ENCODE data around the gene PSMD1. TPM values are rescaled to one million over a fixed set of nuclear protein-coding genes. Genes with fewer than 3 reads are reported as not detected.

The PSMD1 gene
- total RNA-seq, 1 donor from 2014 or later, result 99.9 TPM

DNA sequence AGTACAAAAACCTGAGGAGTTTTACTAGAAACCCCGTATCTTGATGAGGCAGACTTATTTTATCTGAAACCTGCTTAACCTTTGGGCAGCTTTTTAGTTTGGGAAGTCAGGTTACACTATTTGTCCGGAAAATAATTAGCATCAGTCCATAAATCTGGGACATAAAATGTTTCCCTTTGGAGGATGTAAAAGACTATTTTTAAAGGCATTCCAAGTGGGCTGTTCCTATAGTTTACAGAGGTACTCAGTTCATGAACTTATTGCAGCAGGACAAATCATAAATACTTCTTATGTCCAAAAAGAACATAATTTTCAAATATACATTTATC is 61.9 kb downstream of the PSMD1 start:
- intact Hi-C loops (cut with micrococcal nuclease), result no loop called here
- H3K4me1 Mint-ChIP-seq, result peaks cover 5% of the 10 kb centered on the region
- TF ChIP-seq, protein P1, sequence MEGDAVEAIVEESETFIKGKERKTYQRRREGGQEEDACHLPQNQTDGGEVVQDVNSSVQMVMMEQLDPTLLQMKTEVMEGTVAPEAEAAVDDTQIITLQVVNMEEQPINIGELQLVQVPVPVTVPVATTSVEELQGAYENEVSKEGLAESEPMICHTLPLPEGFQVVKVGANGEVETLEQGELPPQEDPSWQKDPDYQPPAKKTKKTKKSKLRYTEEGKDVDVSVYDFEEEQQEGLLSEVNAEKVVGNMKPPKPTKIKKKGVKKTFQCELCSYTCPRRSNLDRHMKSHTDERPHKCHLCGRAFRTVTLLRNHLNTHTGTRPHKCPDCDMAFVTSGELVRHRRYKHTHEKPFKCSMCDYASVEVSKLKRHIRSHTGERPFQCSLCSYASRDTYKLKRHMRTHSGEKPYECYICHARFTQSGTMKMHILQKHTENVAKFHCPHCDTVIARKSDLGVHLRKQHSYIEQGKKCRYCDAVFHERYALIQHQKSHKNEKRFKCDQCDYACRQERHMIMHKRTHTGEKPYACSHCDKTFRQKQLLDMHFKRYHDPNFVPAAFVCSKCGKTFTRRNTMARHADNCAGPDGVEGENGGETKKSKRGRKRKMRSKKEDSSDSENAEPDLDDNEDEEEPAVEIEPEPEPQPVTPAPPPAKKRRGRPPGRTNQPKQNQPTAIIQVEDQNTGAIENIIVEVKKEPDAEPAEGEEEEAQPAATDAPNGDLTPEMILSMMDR (IDR thresholded peaks at IDR 0.05), result no peak
- POLR2A ChIA-PET, result no interaction called here
- peaks cover 15% of the 10 kb centered on the region for H3K36me3 Mint-ChIP-seq (ENCODE audit: low read depth)
- CTCF ChIA-PET, result no interaction called here
- no peak overlapping the region for H3K4me3 Mint-ChIP-seq
- H3K9me3 Mint-ChIP-seq, result no peaks in the 10 kb centered on the region
- no peaks in the 10 kb centered on the region for H3K27me3 Mint-ChIP-seq
- ATAC-seq (ENCODE audit: low read depth) (no peak), DNase-seq (no peak)
- H3K27ac Mint-ChIP-seq, result no peak overlapping the region

DNA sequence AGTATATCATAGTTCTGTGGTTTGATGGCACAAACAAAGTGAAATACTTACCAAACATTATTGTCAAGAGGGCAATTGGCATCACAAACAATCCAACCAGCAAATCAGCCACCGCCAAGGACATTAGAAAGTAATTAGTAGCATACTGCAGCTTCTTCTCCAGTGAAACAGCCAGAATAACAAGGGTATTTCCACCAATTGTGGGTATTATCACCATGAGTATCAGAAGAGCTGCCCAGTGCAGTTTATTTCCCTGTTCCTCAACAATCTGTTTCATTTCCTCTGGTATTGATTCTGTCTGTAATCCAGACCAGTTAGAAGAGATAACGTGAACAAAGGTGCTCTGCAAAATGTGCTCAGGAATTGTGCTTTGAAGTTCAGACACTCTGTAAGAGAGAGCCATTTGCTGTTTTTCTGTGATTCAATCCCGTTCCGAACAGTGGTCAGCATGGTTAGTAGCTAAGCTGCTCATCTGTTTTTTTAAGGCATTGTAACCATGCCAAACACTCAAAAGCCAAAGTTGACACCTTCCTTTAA is 66.8 kb downstream of the PSMD1 start:
- Mint-ChIP-seq H3K9me3 (no peaks in the 10 kb centered on the region), H3K4me1 (peaks cover 2% of the 10 kb centered on the region), H3K4me3 (no peak overlapping the region), H3K27me3 (no peaks in the 10 kb centered on the region), H3K27ac (no peak overlapping the region), H3K36me3 (ENCODE audit: low read depth) (peaks cover 8% of the 10 kb centered on the region)
- ATAC-seq (ENCODE audit: low read depth), result no peak
- no peak for DNase-seq
- POLR2A ChIA-PET, result no interaction called here
- intact Hi-C loops (cut with micrococcal nuclease), result no loop called here
- TF ChIP-seq, protein P1 (IDR thresholded peaks at IDR 0.05), result no peak
- CTCF ChIA-PET, result no interaction called here

DNA sequence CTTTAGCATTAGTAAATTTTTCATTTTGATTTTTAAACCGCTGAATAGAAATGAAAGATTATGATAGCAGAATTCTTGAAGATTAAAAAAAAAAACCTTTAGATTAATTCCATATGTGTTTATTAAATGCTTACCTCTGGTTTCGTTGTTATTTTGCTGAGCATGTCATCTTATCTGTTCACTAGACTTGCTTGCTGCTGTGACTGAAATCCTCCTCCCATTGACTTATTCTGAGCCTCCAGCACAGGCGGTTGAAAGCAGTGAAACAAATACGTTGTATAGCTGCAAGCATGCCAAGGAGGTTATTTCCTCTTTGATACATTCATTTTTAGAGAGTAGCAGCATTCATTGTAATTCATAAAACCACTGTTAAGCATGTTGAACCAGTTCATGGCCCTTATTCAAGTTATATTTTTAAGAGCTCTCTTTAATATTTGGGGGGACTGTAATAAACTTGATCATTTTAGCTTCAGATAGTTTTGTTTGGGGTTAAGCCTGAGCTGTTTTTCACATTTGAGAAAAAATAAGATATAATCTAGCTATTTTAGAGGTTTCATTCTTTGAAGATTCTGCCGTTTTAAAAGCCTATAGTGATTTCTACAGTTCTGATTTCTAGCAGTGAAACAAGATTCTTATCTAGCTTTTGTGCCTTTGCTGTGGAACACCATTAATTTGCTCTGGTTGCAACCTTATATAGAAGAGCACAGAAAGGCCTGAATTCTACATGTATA is 68.3 kb downstream of the PSMD1 start, which contains the start of gene HTR2B:
HTR2B (minus strand) TSS at position 205 of the 731 bp plus-strand sequence. CDS start 1,278 bp downstream, outside the sequence.
- POLR2A ChIA-PET, result interaction anchor here (0.5 kb wide), 1 partner anchor 542 kb away, joined by 4 read pairs; no protein-coding TSS in a partner anchor
- H3K4me1 Mint-ChIP-seq, result peaks cover 2% of the 10 kb centered on the region
- no peaks in the 10 kb centered on the region for H3K27me3 Mint-ChIP-seq
- H3K9me3 Mint-ChIP-seq, result no peaks in the 10 kb centered on the region
- intact Hi-C loops (cut with micrococcal nuclease), result no loop called here
- no peak within 1 kb of the TSS for H3K4me3 Mint-ChIP-seq
- TF ChIP-seq, protein P1 (IDR thresholded peaks at IDR 0.05), result no peak
- CTCF ChIA-PET, result no interaction called here
- DNase-seq (no peak), ATAC-seq (ENCODE audit: low read depth) (no peak)
- no peak within 1 kb of the TSS for H3K27ac Mint-ChIP-seq
- peaks cover 4% of the 10 kb centered on the region for H3K36me3 Mint-ChIP-seq (ENCODE audit: low read depth)

DNA sequence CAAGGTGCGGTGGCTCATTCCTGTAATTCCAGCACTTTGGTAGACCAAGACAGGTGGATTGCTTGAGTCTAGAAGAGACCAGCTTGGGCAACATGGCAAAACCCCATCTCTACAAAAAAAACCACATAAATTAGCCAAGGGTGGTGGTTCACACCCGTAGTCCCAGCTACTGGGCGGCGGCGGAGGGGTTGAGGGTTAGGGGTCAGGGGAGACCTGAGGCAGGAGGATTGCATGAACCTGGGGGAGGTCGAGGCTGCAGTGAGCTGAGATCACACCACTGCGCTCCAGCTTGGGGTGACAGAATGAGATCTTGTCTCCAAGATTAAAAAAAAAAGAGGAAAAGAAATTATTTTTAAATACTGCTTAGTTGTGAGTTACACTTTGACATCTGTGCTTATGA is 69.5 kb downstream of the PSMD1 start:
- TF ChIP-seq, protein P1 (IDR thresholded peaks at IDR 0.05), result no peak
- Mint-ChIP-seq H3K4me3 (no peak overlapping the region), H3K27ac (no peak overlapping the region), H3K9me3 (no peaks in the 10 kb centered on the region), H3K36me3 (ENCODE audit: low read depth) (peaks cover 2% of the 10 kb centered on the region), H3K4me1 (peaks cover 2% of the 10 kb centered on the region), H3K27me3 (no peaks in the 10 kb centered on the region)
- DNase-seq (no peak), ATAC-seq (ENCODE audit: low read depth) (no peak)
- POLR2A ChIA-PET, result no interaction called here
- CTCF ChIA-PET, result no interaction called here
- intact Hi-C loops (cut with micrococcal nuclease), result no loop called here

DNA sequence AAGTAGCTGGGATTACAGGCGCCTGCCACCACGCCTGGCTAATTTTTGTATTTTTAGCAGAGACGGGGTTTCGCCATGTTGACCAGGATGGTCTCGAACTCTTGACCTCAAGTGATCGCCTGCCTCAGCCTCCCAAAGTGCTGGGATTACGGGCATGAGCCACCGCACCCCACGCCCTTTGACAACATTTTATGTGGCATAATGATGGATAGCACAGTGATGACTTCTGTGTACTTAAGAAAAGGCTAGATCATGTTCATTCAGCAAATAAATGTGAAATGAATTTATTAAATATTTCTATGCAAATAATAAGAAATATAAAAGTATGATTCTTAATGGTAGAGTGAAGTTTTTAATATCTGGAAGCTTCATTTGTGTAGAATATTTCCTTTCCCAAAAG is 70.8 kb downstream of the PSMD1 start:
- H3K4me3 Mint-ChIP-seq, result no peak overlapping the region
- intact Hi-C loops (cut with micrococcal nuclease), result no loop called here
- TF ChIP-seq, protein P1 (IDR thresholded peaks at IDR 0.05), result no peak
- POLR2A ChIA-PET, result no interaction called here
- H3K27me3 Mint-ChIP-seq, result no peaks in the 10 kb centered on the region
- DNase-seq, result no peak
- H3K27ac Mint-ChIP-seq, result no peak overlapping the region
- H3K4me1 Mint-ChIP-seq, result peaks cover 2% of the 10 kb centered on the region
- no peak for ATAC-seq (ENCODE audit: low read depth)
- H3K9me3 Mint-ChIP-seq, result no peaks in the 10 kb centered on the region
- CTCF ChIA-PET, result no interaction called here
- H3K36me3 Mint-ChIP-seq (ENCODE audit: low read depth), result peaks cover 2% of the 10 kb centered on the region
